Medulla oblongata (tissue), 1 donor: ENCODE measurements around the gene RLF.

Source experiments
- DNase-seq: peaks from one replicate; pipeline ENCODE4 v3.0.0-alpha.2; 2015; ENCODE audit errors: extremely low spot score

The RLF gene

DNA sequence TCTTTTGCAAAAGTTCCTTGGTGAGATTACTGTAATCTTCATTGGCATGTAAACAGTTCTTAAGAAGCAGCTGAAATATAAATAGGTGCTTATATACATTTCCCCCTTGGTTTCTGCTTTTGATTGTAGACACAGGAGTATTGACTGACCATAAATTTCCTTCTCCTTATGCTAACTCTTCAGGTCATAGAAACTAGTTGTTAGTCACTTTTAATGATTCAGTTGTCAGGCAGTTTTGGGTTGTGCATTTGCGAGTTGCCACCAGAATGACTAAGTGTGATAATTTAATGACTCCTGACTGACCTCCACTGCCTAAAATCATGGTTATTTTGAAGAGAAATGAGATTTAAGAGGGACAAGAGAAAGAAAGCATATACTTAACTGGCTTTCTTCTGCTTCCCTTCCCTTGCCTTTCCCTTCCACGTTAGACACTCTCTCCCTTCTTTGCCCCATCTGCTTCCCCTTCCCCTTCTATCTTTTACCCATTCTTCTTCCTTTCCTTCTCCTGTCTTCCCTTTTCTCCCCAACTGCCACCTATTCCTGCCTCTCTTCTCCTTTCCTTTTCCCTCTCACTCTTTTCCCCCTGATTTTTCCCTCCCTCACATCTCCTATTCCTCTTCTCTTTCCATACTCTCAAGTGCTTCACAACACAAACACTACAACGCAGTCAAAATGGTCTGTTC, 109.1 kb downstream of the RLF start:
- no peak for DNase-seq

- DNase-seq = no peak
These were observed 111.5 kb downstream of the RLF start for GRCh38 chr1:40272653-40273213.

DNA sequence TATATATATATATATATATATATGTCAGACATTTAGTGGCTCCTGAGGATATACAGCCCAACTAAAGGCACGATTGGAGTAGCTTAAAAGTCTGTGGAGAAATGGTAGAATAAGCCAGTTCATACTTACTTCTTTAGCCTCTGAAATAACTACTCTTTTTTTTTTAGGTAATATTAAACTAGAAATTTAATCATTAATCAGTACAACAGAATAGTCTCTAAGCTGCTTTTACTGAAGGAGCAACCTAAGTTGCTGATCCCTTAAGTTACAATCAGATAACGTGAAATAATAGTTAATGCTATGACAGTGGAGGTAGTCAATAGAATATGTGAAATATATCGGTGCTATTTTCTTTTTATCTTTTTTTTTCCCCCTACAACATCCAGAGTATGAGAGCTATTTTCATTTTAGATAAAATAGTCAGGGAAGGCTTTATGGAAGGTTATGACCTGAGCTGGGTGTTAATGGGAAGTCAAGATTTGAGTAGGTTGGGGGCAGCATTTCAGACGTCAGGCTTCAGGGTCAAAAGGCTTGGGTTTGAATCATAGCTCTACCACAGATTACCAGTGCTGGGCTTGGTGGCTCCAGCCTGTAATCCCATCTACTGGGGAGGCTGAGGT, 112.5 kb downstream of the RLF start:
- no peak for DNase-seq

GRCh38 chr1:40274331-40274730, 113.1 kb downstream of the RLF start:
- no peak for DNase-seq

DNA sequence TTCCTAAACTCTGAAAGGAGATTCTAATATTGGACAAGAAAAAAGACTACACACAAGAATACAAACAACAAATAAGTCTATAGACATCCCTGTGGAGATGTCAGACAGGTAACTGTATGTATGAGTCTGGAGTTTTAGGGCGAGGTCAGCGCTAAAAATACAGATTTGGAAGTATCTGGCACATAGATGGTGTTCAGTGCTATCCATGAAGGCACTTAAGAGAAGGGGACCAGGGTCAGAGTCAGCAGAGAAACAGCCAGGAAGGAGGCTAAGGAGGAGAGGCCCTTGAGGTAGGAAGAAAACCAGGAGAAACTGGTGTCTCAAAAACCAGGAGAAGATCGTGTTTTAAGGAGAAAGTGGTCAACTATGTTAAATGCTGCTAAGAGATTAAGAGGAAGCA, 114.9 kb downstream of the RLF start:
- DNase-seq = no peak

DNA sequence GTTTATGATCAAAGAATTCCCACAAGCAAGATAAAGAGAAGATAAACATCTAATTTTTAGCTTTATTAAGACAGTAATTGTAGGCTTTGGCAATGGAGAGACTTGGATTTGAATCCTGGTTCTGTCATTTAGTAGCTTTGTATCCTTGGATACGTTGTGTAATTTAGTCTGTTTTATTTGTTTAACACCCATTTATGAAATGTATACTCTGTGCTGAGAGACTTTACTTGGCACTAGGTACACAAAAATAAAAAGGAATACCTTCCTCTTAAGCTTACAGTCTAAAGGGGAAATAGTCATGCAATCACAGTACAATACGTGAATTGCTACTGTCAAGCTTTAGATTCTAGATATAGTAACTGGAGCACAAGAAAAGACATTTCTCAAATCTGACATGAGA, 120.7 kb downstream of the RLF start:
- no peak for DNase-seq
